DOHH2 (cell line): ENCODE measurements around the gene EHD4.

ENCODE experiments used
- H3F3A ChIP-seq: fragments of 200-600 bp; sonication (generic), shearing (Covaris generic); 2 replicates; pipeline ENCODE4 v1.6.0; 2016; ENCODE audit warnings: antibody characterized with exemption, mild to moderate bottlenecking; ENCODE audit not compliant: control insufficient read depth, insufficient read depth
- H3K27ac ChIP-seq: fragments of 200-600 bp; sonication (generic); 2 replicates; pipeline ENCODE4 v1.5.1; 2014; ENCODE audit warnings: low read depth, mild to moderate bottlenecking, low read length, moderate library complexity
- H3K27me3 ChIP-seq: fragments of 200-600 bp; sonication (generic); 2 replicates; pipeline ENCODE4 v1.6.1; 2014; ENCODE audit warnings: mild to moderate bottlenecking, low read length, mixed read lengths; ENCODE audit not compliant: control insufficient read depth
- H3K36me3 ChIP-seq: fragments of 200-600 bp; sonication (generic); 2 replicates; pipeline ENCODE4 v1.6.1; 2014; ENCODE audit warnings: mild to moderate bottlenecking, low read length, moderate library complexity, mixed read lengths; ENCODE audit not compliant: control insufficient read depth
- H3K4me1 ChIP-seq: fragments of 200-600 bp; sonication (generic); 2 replicates; pipeline ENCODE4 v1.6.1; 2014; ENCODE audit warnings: mild to moderate bottlenecking, low read length, mixed read lengths; ENCODE audit not compliant: control insufficient read depth
- H3K4me2 ChIP-seq: fragments of 200-600 bp; sonication (generic); 2 replicates; pipeline ENCODE4 v1.6.0; 2014; ENCODE audit warnings: mild to moderate bottlenecking, low read length, moderate library complexity
- H3K4me3 ChIP-seq: fragments of 200-600 bp; sonication (generic); 2 replicates; pipeline ENCODE4 v1.5.1; 2014; ENCODE audit warnings: mild to moderate bottlenecking, low read length, mixed read lengths
- H3K79me2 ChIP-seq: fragments of 200-600 bp; sonication (generic); 2 replicates; pipeline ENCODE4 v1.6.1; 2014; ENCODE audit warnings: mild to moderate bottlenecking, low read length, mixed read lengths; ENCODE audit not compliant: control insufficient read depth
- H3K9me2 ChIP-seq: fragments of 200-600 bp; sonication (generic); replicated peaks from 2 replicates; pipeline ENCODE4 v1.6.1; 2014; ENCODE audit warnings: mild to moderate bottlenecking, low read length, mixed read lengths; ENCODE audit not compliant: control insufficient read depth
- H3K9me3 ChIP-seq: fragments of 200-600 bp; sonication (generic); 2 replicates; pipeline ENCODE4 v1.6.1; 2014; ENCODE audit warnings: antibody characterized with exemption, low read length, mixed read lengths; ENCODE audit not compliant: control insufficient read depth, insufficient read depth
- H4K20me1 ChIP-seq: fragments of 200-600 bp; sonication (generic); 2 replicates; pipeline ENCODE4 v1.6.0; 2014; ENCODE audit warnings: low read depth, mild to moderate bottlenecking, antibody characterized with exemption, low read length, moderate library complexity; ENCODE audit not compliant: control insufficient read depth, insufficient read depth
- CTCF ChIP-seq: fragments of 200-600 bp; sonication (generic); IDR thresholded peaks from one replicate; pipeline ENCODE4 v1.5.1; 2014; ENCODE audit warnings: antibody characterized with exemption, mild to moderate bottlenecking, low read depth, low read length; ENCODE audit not compliant: poor library complexity, severe bottlenecking
- EZH2phosphoT487 ChIP-seq: fragments of 200-600 bp; sonication (generic); IDR thresholded peaks from 2 replicates; pipeline ENCODE4 v1.6.1; 2017; ENCODE audit warnings: borderline replicate concordance, mild to moderate bottlenecking, antibody characterized with exemption, low read length, moderate library complexity, mixed read lengths

EHD4 gene

GRCh38 chr15:41936649-41937567, 35.4 kb downstream of the EHD4 start:
- H3K27ac ChIP-seq, result no peak overlapping the region
- TF ChIP-seq CTCF (peak; percentile 32), EZH2phosphoT487 (no peak)
- peak overlapping the region; percentile 14; the same call in 1 of the 2 replicates for H3K4me2 ChIP-seq
- H3K9me2 ChIP-seq, result no peaks in the 10 kb centered on the region
- H4K20me1 ChIP-seq, result no peaks in the 10 kb centered on the region
- H3K27me3 ChIP-seq, result no peaks in the 10 kb centered on the region
- no peaks in the 10 kb centered on the region for H3K79me2 ChIP-seq
- H3K4me1 ChIP-seq, result peaks cover 33% of the 10 kb centered on the region
- H3F3A ChIP-seq, result peaks cover 2% of the 10 kb centered on the region; the same call in 1 of the 2 replicates
- peaks cover 2% of the 10 kb centered on the region; the same call in 1 of the 2 replicates for H3K36me3 ChIP-seq
- no peak overlapping the region for H3K4me3 ChIP-seq
- H3K9me3 ChIP-seq, result no peaks in the 10 kb centered on the region

DNA sequence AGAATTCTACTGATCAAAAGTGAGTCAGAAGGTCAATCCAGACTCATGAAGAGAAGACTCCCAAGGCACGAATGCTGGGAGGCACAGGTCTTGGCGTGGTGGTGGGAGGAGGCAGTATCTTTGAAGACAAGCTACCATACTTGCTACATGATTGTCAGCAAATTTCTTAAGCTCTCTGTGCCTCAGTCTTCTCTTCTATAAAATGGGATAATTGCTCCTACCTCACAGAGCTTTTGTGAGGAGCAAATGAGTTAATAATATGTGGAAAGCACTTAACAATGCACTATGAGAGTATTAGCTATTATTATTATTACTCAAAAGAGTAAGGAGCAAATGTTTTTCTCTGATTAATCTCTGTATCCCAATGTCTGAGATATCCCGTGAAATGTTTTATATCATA, 36.2 kb downstream of the EHD4 start:
- Histone ChIP-seq H3K4me2 (0 out of 2 replicates have a peak overlapping the region, but pooled peaks have one; percentile 14), H3F3A (peaks cover 2% of the 10 kb centered on the region; the same call in 1 of the 2 replicates), H3K36me3 (peaks cover 2% of the 10 kb centered on the region; the same call in 1 of the 2 replicates), H3K9me3 (no peaks in the 10 kb centered on the region), H3K4me3 (no peak overlapping the region), H3K27ac (no peak overlapping the region), H3K4me1 (peaks cover 33% of the 10 kb centered on the region), H3K79me2 (no peaks in the 10 kb centered on the region), H3K27me3 (no peaks in the 10 kb centered on the region), H3K9me2 (no peaks in the 10 kb centered on the region), H4K20me1 (no peaks in the 10 kb centered on the region)
- TF ChIP-seq EZH2phosphoT487 (no peak), CTCF (no peak)

DNA sequence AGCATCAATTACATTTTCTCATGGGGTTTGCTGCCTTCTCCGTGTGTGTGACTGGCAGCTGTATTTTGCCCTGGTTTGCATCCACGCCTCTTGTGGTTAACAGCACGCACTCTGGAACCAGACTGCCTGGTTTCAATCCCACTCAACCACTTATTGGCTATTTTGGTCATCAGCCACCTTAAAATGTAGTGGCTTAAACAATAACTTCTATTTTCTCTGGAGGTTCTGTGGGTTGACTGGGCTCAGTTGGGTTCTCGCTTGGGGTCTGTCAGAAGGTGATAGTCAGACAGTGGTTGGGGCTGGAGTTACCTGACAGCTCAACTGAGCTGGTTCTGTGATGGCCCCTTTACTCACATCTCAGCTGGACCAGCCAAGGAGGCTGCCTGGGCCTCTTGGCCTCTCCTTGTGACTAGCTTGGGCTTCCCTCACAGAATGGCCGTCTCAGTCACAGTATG, 36.8 kb downstream of the EHD4 start:
- no peak for TF ChIP-seq CTCF
- no peak for TF ChIP-seq EZH2phosphoT487
- peaks cover 2% of the 10 kb centered on the region; the same call in 1 of the 2 replicates for H3F3A ChIP-seq
- H3K27ac ChIP-seq, result no peak overlapping the region
- no peaks in the 10 kb centered on the region; the same call in 1 of the 2 replicates for H3K36me3 ChIP-seq
- no peaks in the 10 kb centered on the region for H3K9me2 ChIP-seq
- no peaks in the 10 kb centered on the region for H3K27me3 ChIP-seq
- no peak overlapping the region for H3K4me3 ChIP-seq
- no peaks in the 10 kb centered on the region for H3K9me3 ChIP-seq
- no peaks in the 10 kb centered on the region for H3K79me2 ChIP-seq
- no peaks in the 10 kb centered on the region for H4K20me1 ChIP-seq
- H3K4me2 ChIP-seq, result 0 out of 2 replicates have a peak overlapping the region, but pooled peaks have one; percentile 42
- H3K4me1 ChIP-seq, result peaks cover 33% of the 10 kb centered on the region
